H1 (cell line): Measurements from ENCODE around the gene DLG1. TPM values are rescaled to one million over a fixed set of nuclear protein-coding genes. Genes with fewer than 3 reads are reported as not detected.

ENCODE experiments used
- CTCF ChIA-PET: fragments of 300-600 bp; sonication (Branson Sonifier 250); formaldehyde crosslinking; loops from one replicate; lab custom pipeline; 2021; ENCODE audit not compliant: partially characterized antibody; lab: Charles Lee
- POLR2A ChIA-PET: fragments of 300-600 bp; sonication (Branson Sonifier 250); formaldehyde crosslinking; loops from one replicate; lab custom pipeline; 2021; ENCODE audit warnings: inconsistent platforms; ENCODE audit not compliant: partially characterized antibody; lab: Charles Lee
- DNase-seq, 2 experiments: peaks; one replicate each; pipeline versions ENCODE4 v3.0.0 to v3.0.0-alpha.2; 2010 to 2022; ENCODE audit warnings: low spot score in 2 of 2, low read depth in 1 of 2, mixed read lengths in 1 of 2
- FAIRE-seq: peaks from 2 replicates; lab custom pipeline; 2011; peaks lifted over from hg19 to GRCh38; lab: Jason Lieb, UNC
- H2AFZ ChIP-seq: 2 replicates; pipeline ENCODE4 v1.8.1; 2012; ENCODE audit warnings: low read length, inconsistent platforms
- H2AK5ac ChIP-seq: 2 replicates; pipeline ENCODE4 v1.6.1; 2013; ENCODE audit warnings: low read depth, low read length
- H2BK120ac ChIP-seq: replicated peaks from 2 replicates; pipeline ENCODE3; 2013; ENCODE audit warnings: low read depth, low read length, inconsistent platforms
- H2BK12ac ChIP-seq: 2 replicates; pipeline ENCODE4 v1.6.1; 2013; ENCODE audit warnings: low read depth, low read length
- H2BK15ac ChIP-seq: 2 replicates; pipeline ENCODE4 v1.6.1; 2013; ENCODE audit warnings: low read length
- H2BK20ac ChIP-seq: 2 replicates; pipeline ENCODE4 v1.6.1; 2013; ENCODE audit warnings: low read length
- H2BK5ac ChIP-seq: 2 replicates; pipeline ENCODE4 v1.6.1; 2013; ENCODE audit warnings: low read depth, low read length
- H3K14ac ChIP-seq: 2 replicates; pipeline ENCODE4 v1.6.1; 2013; ENCODE audit warnings: inconsistent platforms; ENCODE audit not compliant: insufficient read length
- H3K18ac ChIP-seq: 2 replicates; pipeline ENCODE4 v1.6.1; 2013; ENCODE audit warnings: low read length; ENCODE audit errors: extremely low read depth
- H3K23ac ChIP-seq: 2 replicates; pipeline ENCODE4 v1.6.1; 2013; ENCODE audit warnings: inconsistent platforms; ENCODE audit not compliant: insufficient read length
- H3K23me2 ChIP-seq: 2 replicates; pipeline ENCODE4 v1.6.1; 2013; ENCODE audit warnings: low read depth, low read length
- H3K27ac ChIP-seq: 2 replicates; pipeline ENCODE4 v1.6.1; 2011; ENCODE audit warnings: low read depth, low read length, inconsistent platforms
- H3K27me3 ChIP-seq, 4 experiments: replicated peaks in 1 of 4; 1 replicate in 1 of 4; 2 replicates in 3 of 4; pipeline versions ENCODE4 v1.6.1 to v1.8.1; 2011 to 2013; ENCODE audit warnings: low read length in 3 of 4, mild to moderate bottlenecking in 3 of 4, inconsistent platforms in 2 of 4, mixed read lengths in 2 of 4, moderate library complexity in 1 of 4; ENCODE audit not compliant: control insufficient read depth in 3 of 4, insufficient read depth in 3 of 4; ENCODE audit errors: extremely low read depth in 1 of 4
- H3K36me3 ChIP-seq, 4 experiments: 2 replicates each; pipeline versions ENCODE4 v1.6.1 to v1.8.1; 2011 to 2013; ENCODE audit warnings: mild to moderate bottlenecking in 4 of 4, low read length in 3 of 4, moderate library complexity in 2 of 4, control low read depth in 1 of 4, inconsistent platforms in 1 of 4; ENCODE audit not compliant: insufficient read depth in 4 of 4, control insufficient read depth in 2 of 4
- H3K4ac ChIP-seq: replicated peaks from 2 replicates; pipeline ENCODE3; 2013; ENCODE audit warnings: low read length, low read depth, mixed read lengths, inconsistent platforms; ENCODE audit not compliant: insufficient read length
- H3K4me1 ChIP-seq, 4 experiments: replicated peaks in 1 of 4; 1 replicate in 1 of 4; 2 replicates in 3 of 4; pipeline versions ENCODE4 v1.6.1 to v1.8.1; 2011 to 2013; ENCODE audit warnings: low read length in 3 of 4, inconsistent platforms in 2 of 4, mixed read lengths in 1 of 4; ENCODE audit not compliant: insufficient read depth in 4 of 4, control insufficient read depth in 3 of 4
- H3K4me2 ChIP-seq, 2 experiments: 2 replicates each; pipeline versions ENCODE4 v1.6.1 to v1.8.1; 2011 to 2013; ENCODE audit warnings: low read depth in 2 of 2, low read length in 2 of 2, control low read depth in 1 of 2, inconsistent platforms in 1 of 2, mild to moderate bottlenecking in 1 of 2; ENCODE audit not compliant: insufficient read depth in 1 of 2
- H3K4me3 ChIP-seq, 4 experiments: fragments of 200-600, 300-600 bp in 1 of 4; sonication (generic), shearing (Covaris generic), sonication (Bioruptor Twin) in 1 of 4; 2 replicates each; pipeline versions ENCODE4 v1.5.1 to v1.8.1; 2011 to 2016; ENCODE audit warnings: low read length in 4 of 4, low read depth in 3 of 4, control low read depth in 2 of 4, inconsistent platforms in 2 of 4, mild to moderate bottlenecking in 2 of 4, mixed read lengths in 1 of 4, moderate library complexity in 1 of 4; ENCODE audit not compliant: insufficient read depth in 2 of 4; ENCODE audit errors: extremely low read depth in 1 of 4
- H3K56ac ChIP-seq: replicated peaks from 2 replicates; pipeline ENCODE3; 2013; ENCODE audit warnings: low read depth, mild to moderate bottlenecking, mixed read lengths, low read length, inconsistent platforms; ENCODE audit not compliant: insufficient read length
- H3K79me1 ChIP-seq: 2 replicates; pipeline ENCODE4 v1.6.1; 2013; ENCODE audit warnings: low read depth, low read length, control low read depth
- H3K79me2 ChIP-seq, 2 experiments: 2 replicates each; pipeline versions ENCODE4 v1.6.1 to v1.8.1; 2012 to 2013; ENCODE audit warnings: low read length in 2 of 2, mild to moderate bottlenecking in 2 of 2, inconsistent platforms in 1 of 2; ENCODE audit not compliant: insufficient read depth in 2 of 2, control insufficient read depth in 1 of 2
- H3K9ac ChIP-seq, 4 experiments: replicated peaks in 1 of 4; 1 replicate in 1 of 4; 2 replicates in 3 of 4; pipeline versions ENCODE4 v1.6.1 to v1.8.1; 2011 to 2013; ENCODE audit warnings: low read depth in 3 of 4, low read length in 3 of 4, control low read depth in 2 of 4, mild to moderate bottlenecking in 2 of 4, moderate library complexity in 2 of 4, inconsistent platforms in 1 of 4; ENCODE audit errors: extremely low read depth in 1 of 4
- H3K9me3 ChIP-seq, 2 experiments: 2 replicates each; pipeline versions ENCODE4 v1.6.1 to v1.8.1; 2012 to 2013; ENCODE audit warnings: mild to moderate bottlenecking in 2 of 2, moderate library complexity in 2 of 2, control low read depth in 1 of 2, inconsistent platforms in 1 of 2, low read depth in 1 of 2, low read length in 1 of 2, mixed read lengths in 1 of 2; ENCODE audit not compliant: insufficient read depth in 2 of 2
- H4K20me1 ChIP-seq, 2 experiments: replicated peaks in 1 of 2; 2 replicates each; pipeline versions ENCODE3 to v1.8.1; 2011 to 2013; ENCODE audit warnings: inconsistent platforms in 2 of 2, low read length in 2 of 2, mild to moderate bottlenecking in 1 of 2; ENCODE audit not compliant: insufficient read depth in 2 of 2, control insufficient read depth in 1 of 2
- H4K5ac ChIP-seq: 2 replicates; pipeline ENCODE4 v1.6.1; 2013; ENCODE audit warnings: low read length, low read depth, mixed read lengths, inconsistent platforms; ENCODE audit not compliant: insufficient read length
- H4K8ac ChIP-seq: 2 replicates; pipeline ENCODE4 v1.8.0; 2013; ENCODE audit warnings: mild to moderate bottlenecking, moderate library complexity, low read length, inconsistent platforms; ENCODE audit not compliant: insufficient read depth; ENCODE audit errors: extremely low read depth
- H4K91ac ChIP-seq: replicated peaks from 2 replicates; pipeline ENCODE3; 2013; ENCODE audit warnings: low read length, mixed read lengths, inconsistent platforms; ENCODE audit not compliant: insufficient read length
- ATF3 ChIP-seq: IDR thresholded peaks from 2 replicates; pipeline ENCODE4 v1.6.1; 2011; ENCODE audit warnings: low read depth, mild to moderate bottlenecking, low read length; ENCODE audit not compliant: insufficient read depth
- EGR1 ChIP-seq: IDR thresholded peaks from 2 replicates; pipeline ENCODE4 v1.6.1; 2011; ENCODE audit warnings: low read depth, low read length, borderline replicate concordance
- FOSL1 ChIP-seq: IDR thresholded peaks from 2 replicates; pipeline ENCODE4 v1.6.1; 2011; ENCODE audit warnings: mild to moderate bottlenecking, low read depth, low read length, moderate library complexity; ENCODE audit not compliant: insufficient read depth
- JUN ChIP-seq: IDR thresholded peaks from 2 replicates; pipeline ENCODE4 v1.6.1; 2011; ENCODE audit warnings: low read depth, mild to moderate bottlenecking, improper control_type of control experiment, low read length
- JUND ChIP-seq: IDR thresholded peaks from 2 replicates; pipeline ENCODE4 v1.6.1; 2011; ENCODE audit warnings: mild to moderate bottlenecking, improper control_type of control experiment, low read length
- NANOG ChIP-seq: IDR thresholded peaks from 2 replicates; pipeline ENCODE4 v1.6.1; 2011; ENCODE audit warnings: low read length, low read depth, mild to moderate bottlenecking, inconsistent platforms; ENCODE audit not compliant: insufficient read depth, poor library complexity, severe bottlenecking
- POLR2AphosphoS5 ChIP-seq: IDR thresholded peaks from 2 replicates; pipeline ENCODE4 v1.6.1; 2011; ENCODE audit warnings: low read depth, low read length
- RBBP5 ChIP-seq: IDR thresholded peaks from 2 replicates; pipeline ENCODE4 v1.7.1; 2012; ENCODE audit warnings: low read depth, mild to moderate bottlenecking, inconsistent platforms, low read length, moderate library complexity, borderline replicate concordance
- SP1 ChIP-seq: IDR thresholded peaks from 2 replicates; pipeline ENCODE4 v1.6.1; 2011; ENCODE audit warnings: low read depth, low read length
- TBP ChIP-seq: IDR thresholded peaks from 2 replicates; pipeline ENCODE4 v1.6.1; 2011; ENCODE audit warnings: low read depth, low read length, improper control_type of control experiment
- TEAD4 ChIP-seq: IDR thresholded peaks from 2 replicates; pipeline ENCODE4 v1.6.1; 2012; ENCODE audit warnings: low read depth, low read length, inconsistent platforms, mixed read lengths
- YY1 ChIP-seq: IDR thresholded peaks from 2 replicates; pipeline ENCODE4 v1.6.1; 2011; ENCODE audit warnings: low read depth, mild to moderate bottlenecking, low read length
- WGBS, 2 experiments: shearing (Covaris generic) in 1 of 2; methylation state at CpG; one replicate each; pipeline versions ENCODE4 v1.1.6 to v1.1.7; 2013 to 2015; ENCODE audit warnings: low lambda C conversion rate in 2 of 2, mixed read lengths in 2 of 2, inconsistent platforms in 1 of 2, low coverage in 1 of 2, missing lambda C conversion rate in 1 of 2; ENCODE audit not compliant: insufficient replicate concordance in 2 of 2, insufficient coverage in 1 of 2, insufficient read length in 1 of 2; ENCODE audit errors: extremely low coverage in 1 of 2, missing lambda C conversion rate in 1 of 2; 5-methylcytosine and 5-hydroxymethylcytosine counted together
- polyA plus RNA-seq, 7 experiments: library from polyadenylated mRNA; depleted of rRNA in 3 of 7; stranded (reverse) in 5 of 7; unstranded in 2 of 7; fragments of >200 nt in 5 of 7; fragments of 200-250 nt in 2 of 7; gene quantifications; 1 replicate in 5 of 7; 2 replicates in 1 of 7; 4 replicates in 1 of 7; pipeline versions ENCODE4 v1.2.1 to v1.2.3, GENCODE V29; 2011 to 2013; ENCODE audit warnings: missing spikeins in 2 of 7, mixed read lengths in 2 of 7
- total RNA-seq: library from RNA; stranded (reverse); fragmentation: NEBNext Ultra II Directional; extraction: Animal tissue kit (Norgen Biotek cat#: 25700); gene quantifications from 2 replicates; pipeline ENCODE4 v1.2.1, GENCODE V29; 2021

Gene DLG1
- total and polyA plus RNA-seq, 2 of the 8 experiments (the other 6 are each of a cell fraction or from before 2014, with no cell fraction given) = 13.4 to 78.8 TPM

GRCh38 chr3:197268294-197268693, 30.1 kb downstream of the DLG1 start:
- ChIA-PET POLR2A (interaction anchor here (0.7 to 1.3 kb wide), 2 partner anchors 12 to 21 kb away, joined by 3 to 6 read pairs; no protein-coding TSS in a partner anchor), CTCF (interaction anchor here (0.8 to 2.0 kb wide), 3 partner anchors 12 to 46 kb away, joined by 3 to 11 read pairs (median 4); no protein-coding TSS in a partner anchor)
- FAIRE-seq (no peak), DNase-seq (no peak)
- Histone ChIP-seq H2BK15ac (no peak overlapping the region), H3K18ac (no peak overlapping the region), H3K4me1 (peaks cover 0 to 3% (median 0%) of the 10 kb centered on the region in 4 experiments; a peak in 1 of 7 replicates), H3K27ac (no peak overlapping the region), H3K4me2 (no peak overlapping the region), H3K23ac (no peak overlapping the region), H4K8ac (no peak overlapping the region), H3K9me3 (no peaks in the 10 kb centered on the region), H2AK5ac (no peak overlapping the region), H4K5ac (no peak overlapping the region), H2BK120ac (no peak overlapping the region), H3K36me3 (no peaks in the 10 kb centered on the region), H3K23me2 (no peaks in the 10 kb centered on the region), H2BK20ac (no peak overlapping the region), H3K14ac (no peak overlapping the region), H3K79me1 (peaks cover 6% of the 10 kb centered on the region; the same call in 1 of the 2 replicates), H2BK5ac (no peak overlapping the region), H3K56ac (no peak overlapping the region), H3K9ac (no peak overlapping the region), H3K27me3 (no peaks in the 10 kb centered on the region), H3K4me3 (no peak overlapping the region), H2BK12ac (no peak overlapping the region), H3K4ac (no peak overlapping the region), H2AFZ (no peak overlapping the region), H3K79me2 (peaks cover 3 to 95% of the 10 kb centered on the region in 2 experiments; a peak in 3 of 4 replicates), H4K91ac (no peak overlapping the region), H4K20me1 (peaks cover 6 to 11% of the 10 kb centered on the region in 2 experiments)
- WGBS, 2 experiments = 85% methylated on average over 4 of the region's 4 CpGs; no CpG with 5 or more reads in 1 of the 2 experiments
- TF ChIP-seq NANOG (no peak), FOSL1 (no peak), RBBP5 (no peak), JUN (no peak), TEAD4 (no peak), YY1 (no peak), JUND (no peak), EGR1 (no peak), SP1 (no peak), TBP (no peak), POLR2AphosphoS5 (no peak), ATF3 (no peak)
